OCI-LY3 (cell line): ENCODE measurements around the gene NBPF20.
"Not testable (repeated sequence)": the region's sequence is repeated elsewhere in the genome, so short reads cannot be mapped to it uniquely, and the experiment has no call there.

Experiments
- H2AFZ ChIP-seq: fragments of 200-600, 300-600 bp; shearing (Covaris generic); 2 replicates; pipeline ENCODE4 v1.6.0; 2014; ENCODE audit warnings: antibody characterized with exemption, low read depth, low read length
- H3K27ac ChIP-seq: fragments of 200-600, 300-600 bp; sonication (generic); 2 replicates; pipeline ENCODE4 v1.5.1; 2014; ENCODE audit warnings: mild to moderate bottlenecking, low read length, moderate library complexity, mixed read lengths
- H3K27me3 ChIP-seq: fragments of 200-600, 300-600 bp; sonication (generic); 2 replicates; pipeline ENCODE4 v1.6.1; 2014; ENCODE audit warnings: low read depth, low read length, mixed read lengths
- H3K36me3 ChIP-seq: fragments of 200-600, 300-600 bp; sonication (generic); replicated peaks from 2 replicates; pipeline ENCODE3; 2014; ENCODE audit warnings: low read depth, low read length, mixed read lengths
- H3K4me1 ChIP-seq: fragments of 300-600, 200-600 bp; sonication (generic); 2 replicates; pipeline ENCODE4 v1.6.1; 2014; ENCODE audit warnings: low read length, mixed read lengths
- H3K4me2 ChIP-seq: fragments of 200-600, 300-600 bp; sonication (generic); 2 replicates; pipeline ENCODE4 v1.6.1; 2014; ENCODE audit warnings: low read length, mixed read lengths
- H3K4me3 ChIP-seq: fragments of 300-600, 200-600 bp; sonication (generic); 2 replicates; pipeline ENCODE4 v1.5.1; 2014; ENCODE audit warnings: antibody characterized with exemption, mild to moderate bottlenecking, low read length, moderate library complexity
- H3K79me2 ChIP-seq: fragments of 300-600, 200-600 bp; shearing (Covaris generic); 2 replicates; pipeline ENCODE4 v1.6.1; 2014; ENCODE audit warnings: mild to moderate bottlenecking, low read length, mixed read lengths
- H3K9ac ChIP-seq: fragments of 300-600, 200-600 bp; shearing (Covaris generic); 2 replicates; pipeline ENCODE4 v1.6.0; 2014; ENCODE audit warnings: mild to moderate bottlenecking, low read length, moderate library complexity
- H3K9me3 ChIP-seq: fragments of 200-600, 300-600 bp; shearing (Covaris generic); 2 replicates; pipeline ENCODE4 v1.6.1; 2014; ENCODE audit warnings: low read length, mixed read lengths; ENCODE audit not compliant: insufficient read depth
- H4K20me1 ChIP-seq: fragments of 200-600, 300-600 bp; sonication (generic); 2 replicates; pipeline ENCODE4 v1.6.1; 2016; ENCODE audit warnings: low read length, mixed read lengths; ENCODE audit not compliant: insufficient read depth

Gene NBPF20

DNA sequence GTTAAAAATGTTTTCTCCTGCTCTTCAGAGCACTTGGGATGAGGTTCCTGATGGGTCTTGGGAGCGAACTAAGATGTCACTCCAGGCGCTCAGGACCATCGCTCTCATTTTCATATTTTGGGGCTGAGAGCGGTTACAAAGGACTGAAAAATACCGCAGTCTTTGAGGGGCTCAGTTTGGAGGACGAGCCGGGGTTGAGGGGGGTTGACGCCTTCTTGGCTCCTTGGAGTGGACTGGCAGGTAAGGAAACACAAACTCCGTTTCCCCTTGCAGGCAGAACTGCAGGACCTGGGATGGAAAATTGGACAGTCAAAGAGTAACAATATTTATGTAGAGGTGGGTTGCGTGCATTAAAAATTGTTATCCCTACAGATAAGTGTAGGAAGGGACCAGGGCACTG is 35.3 kb upstream of the NBPF20 start:
- H3K36me3 ChIP-seq, H3K4me2 ChIP-seq, H3K27me3 ChIP-seq, H3K4me3 ChIP-seq, H3K79me2 ChIP-seq, H3K9ac ChIP-seq, H3K4me1 ChIP-seq, H3K9me3 ChIP-seq, H2AFZ ChIP-seq, H4K20me1 ChIP-seq, H3K27ac ChIP-seq: not testable (repeated sequence)

DNA sequence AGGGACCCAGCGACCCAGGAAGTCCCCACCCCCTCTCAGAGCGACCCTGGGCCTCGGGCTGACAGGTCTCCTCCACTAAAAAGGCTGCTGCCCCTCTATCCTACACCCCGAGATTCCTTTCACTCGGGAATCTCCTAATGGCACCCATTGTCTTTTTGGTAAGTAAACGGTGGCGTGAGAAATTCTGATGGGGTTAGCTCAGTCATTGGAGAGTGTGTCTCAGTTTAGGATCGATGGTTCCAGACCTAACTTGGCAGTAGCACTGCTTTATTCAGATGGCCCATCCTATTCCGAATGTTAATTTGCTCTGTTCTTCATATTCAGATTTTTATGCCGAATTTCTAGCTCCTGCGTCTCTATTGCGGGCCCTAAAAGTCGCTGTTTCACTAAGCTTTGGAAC is 34.6 kb upstream of the NBPF20 start:
- not testable (repeated sequence) for H3K9me3 ChIP-seq, H3K4me1 ChIP-seq, H3K4me3 ChIP-seq, H3K4me2 ChIP-seq, H3K27ac ChIP-seq, H3K79me2 ChIP-seq, H3K27me3 ChIP-seq, H3K9ac ChIP-seq, H2AFZ ChIP-seq, H4K20me1 ChIP-seq, H3K36me3 ChIP-seq

DNA sequence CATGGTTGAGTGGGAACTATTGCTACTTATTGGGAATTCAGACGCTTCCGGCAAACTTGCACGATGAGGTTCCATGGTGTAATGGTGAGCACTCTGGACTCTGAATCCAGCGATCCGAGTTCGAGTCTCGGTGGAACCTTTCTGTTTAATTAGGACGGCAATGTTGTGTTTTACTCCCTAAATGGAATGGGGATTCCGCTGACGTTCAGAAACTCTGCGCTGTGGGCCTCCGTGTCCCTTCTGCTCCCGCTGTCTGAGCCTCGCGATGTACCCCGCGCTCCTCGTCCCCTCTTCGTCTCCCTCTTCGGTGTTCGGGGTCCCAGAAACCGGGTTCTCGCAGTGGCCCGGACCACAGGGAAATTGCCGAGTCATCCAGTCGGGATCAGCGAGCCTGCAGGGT is 34.2 kb upstream of the NBPF20 start:
- not testable (repeated sequence) for H2AFZ ChIP-seq, H4K20me1 ChIP-seq, H3K9ac ChIP-seq, H3K9me3 ChIP-seq, H3K4me2 ChIP-seq, H3K36me3 ChIP-seq, H3K4me1 ChIP-seq, H3K27me3 ChIP-seq, H3K79me2 ChIP-seq, H3K4me3 ChIP-seq, H3K27ac ChIP-seq

DNA sequence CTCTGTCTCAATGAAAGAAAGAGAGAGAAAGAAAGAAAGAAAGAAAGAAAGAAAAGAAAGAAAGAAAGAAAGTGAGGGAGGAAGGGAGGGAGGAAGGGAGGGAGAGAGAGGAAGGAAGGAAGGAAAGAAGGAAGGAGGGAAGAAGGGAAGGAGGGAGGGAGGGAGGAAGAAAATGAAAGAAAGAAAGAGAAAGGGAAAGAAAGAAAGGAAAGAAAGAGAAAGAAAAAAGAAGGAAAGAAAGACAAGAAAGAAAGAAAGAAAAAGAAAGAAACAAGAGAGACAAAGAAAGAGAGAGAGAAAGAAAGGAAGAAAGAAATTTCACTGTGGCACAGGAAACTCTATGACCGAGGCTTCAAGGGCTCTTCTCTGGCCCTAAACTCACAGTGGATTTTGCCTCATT is 33.7 kb upstream of the NBPF20 start:
- not testable (repeated sequence) for H4K20me1 ChIP-seq, H3K9me3 ChIP-seq, H3K4me3 ChIP-seq, H3K4me1 ChIP-seq, H3K79me2 ChIP-seq, H3K36me3 ChIP-seq, H3K9ac ChIP-seq, H3K27me3 ChIP-seq, H3K4me2 ChIP-seq, H2AFZ ChIP-seq, H3K27ac ChIP-seq

DNA sequence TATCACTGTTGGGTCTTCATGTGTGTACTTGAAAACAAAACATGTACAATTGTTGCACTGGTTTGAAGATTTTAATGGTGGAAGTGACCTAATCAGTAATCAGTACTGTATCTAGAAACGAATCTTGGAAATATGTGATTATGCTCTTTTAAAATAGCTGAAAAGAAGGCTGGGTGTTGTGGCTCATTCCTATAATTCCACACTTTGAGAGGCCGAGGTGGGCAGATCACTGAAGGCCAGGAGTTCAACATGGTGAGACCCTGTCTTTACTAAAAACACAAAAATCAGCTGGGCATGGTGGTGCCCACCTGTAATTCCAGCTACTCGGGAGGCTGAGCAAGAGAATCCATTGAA is 29.4 kb upstream of the NBPF20 start:
- H2AFZ ChIP-seq, H3K4me3 ChIP-seq, H3K4me2 ChIP-seq, H3K27me3 ChIP-seq, H3K79me2 ChIP-seq, H3K9me3 ChIP-seq, H4K20me1 ChIP-seq, H3K36me3 ChIP-seq, H3K4me1 ChIP-seq, H3K9ac ChIP-seq, H3K27ac ChIP-seq: not testable (repeated sequence)

DNA sequence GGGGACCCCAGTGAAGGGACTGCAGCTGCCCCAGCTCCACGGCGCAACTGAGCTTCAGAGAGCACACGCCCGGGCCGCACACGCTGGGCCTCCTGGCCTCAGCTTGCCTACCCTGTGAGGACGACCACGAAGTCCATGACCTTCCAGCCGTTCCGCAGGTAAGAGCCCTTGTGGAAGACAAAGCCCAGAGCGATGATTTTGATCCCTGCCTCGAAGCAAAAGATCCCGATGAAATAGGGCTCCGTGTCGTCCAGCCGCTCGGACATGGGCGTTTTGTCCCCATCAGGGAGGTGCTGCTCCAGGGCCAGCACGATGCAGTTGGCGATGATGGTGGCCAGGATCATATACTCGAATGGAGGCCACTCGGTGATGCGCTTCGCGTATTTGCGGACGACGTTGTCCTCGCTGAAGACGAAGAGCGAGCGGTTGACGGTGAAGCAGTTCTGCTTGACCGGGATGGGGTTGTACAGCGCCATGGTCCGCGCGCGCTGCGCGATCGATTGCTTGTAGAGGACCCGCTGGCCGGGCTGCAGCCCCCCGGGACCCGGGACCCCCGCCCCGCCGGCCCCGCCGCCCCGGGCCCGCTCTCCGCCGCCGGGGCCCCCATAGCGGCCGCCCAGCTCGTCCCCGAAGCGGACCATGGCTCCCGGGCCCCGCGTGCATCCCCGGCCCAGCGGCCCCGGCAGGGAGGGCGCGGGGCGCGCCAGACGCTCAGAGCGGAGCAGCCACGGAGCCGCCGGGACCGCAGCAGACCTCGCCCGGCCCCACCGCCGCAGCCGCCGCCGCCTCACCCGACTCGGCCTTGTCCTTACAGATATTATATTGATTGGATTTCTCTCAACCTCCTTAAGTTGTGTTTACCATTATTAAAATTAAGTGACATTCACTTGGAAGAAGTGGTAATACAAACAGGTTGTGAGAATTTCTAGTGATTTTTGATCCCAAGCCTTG is 28.7 kb upstream of the NBPF20 start:
- H3K27me3 ChIP-seq, H3K4me2 ChIP-seq: not testable (repeated sequence)

DNA sequence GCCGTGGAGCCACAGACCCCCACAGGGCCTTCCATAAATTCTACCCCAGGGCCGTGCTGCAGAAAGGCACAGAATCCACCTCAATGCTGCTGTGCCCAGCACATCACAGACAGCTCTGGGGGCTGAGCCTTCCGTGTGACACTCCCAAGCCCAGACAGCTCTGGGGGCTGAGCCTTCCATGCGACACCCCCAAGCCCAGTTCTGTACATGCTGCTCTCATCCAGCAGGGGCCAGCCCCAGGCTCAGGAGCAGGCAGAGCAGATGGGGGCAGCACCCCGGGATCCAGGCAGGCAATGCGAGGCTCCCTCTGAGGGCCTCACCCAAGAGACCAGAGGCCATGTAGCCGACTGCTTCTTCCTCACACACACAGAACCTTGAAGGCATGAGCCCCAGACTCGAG is 27.1 kb upstream of the NBPF20 start:
- H3K36me3 ChIP-seq, H3K27ac ChIP-seq, H3K4me3 ChIP-seq, H3K27me3 ChIP-seq, H3K4me1 ChIP-seq, H2AFZ ChIP-seq, H3K79me2 ChIP-seq, H3K4me2 ChIP-seq, H4K20me1 ChIP-seq, H3K9me3 ChIP-seq, H3K9ac ChIP-seq: not testable (repeated sequence)

More for the DNA sequence above, 28.7 kb upstream of the NBPF20 start:
- not testable (repeated sequence) for H3K4me3 ChIP-seq, H3K4me1 ChIP-seq, H3K79me2 ChIP-seq, H4K20me1 ChIP-seq, H3K36me3 ChIP-seq, H3K9me3 ChIP-seq, H2AFZ ChIP-seq, H3K9ac ChIP-seq, H3K27ac ChIP-seq

DNA sequence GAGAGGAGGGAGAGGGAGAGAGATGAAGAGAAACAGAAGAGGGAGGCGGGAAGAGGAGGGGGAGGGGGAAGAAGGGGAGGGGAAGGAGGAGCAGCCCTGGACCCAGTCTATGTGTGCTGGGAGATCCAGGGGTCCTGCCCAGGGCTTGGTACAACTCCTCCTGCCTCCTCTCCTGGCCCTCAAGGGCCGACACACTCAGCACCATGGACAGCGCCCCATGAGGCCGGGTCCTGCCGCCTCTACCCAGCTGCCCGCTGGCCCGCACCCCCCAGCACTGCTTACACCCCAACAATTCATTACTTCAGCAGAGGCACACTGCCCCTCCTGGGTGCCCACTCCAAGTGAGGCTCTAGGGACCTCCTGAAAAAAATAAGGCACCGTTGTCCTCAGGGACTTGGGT is 26.5 kb upstream of the NBPF20 start:
- H3K9me3 ChIP-seq, H3K79me2 ChIP-seq, H3K4me2 ChIP-seq, H3K27me3 ChIP-seq, H3K4me3 ChIP-seq, H3K27ac ChIP-seq, H3K9ac ChIP-seq, H3K4me1 ChIP-seq, H2AFZ ChIP-seq, H4K20me1 ChIP-seq, H3K36me3 ChIP-seq: not testable (repeated sequence)

DNA sequence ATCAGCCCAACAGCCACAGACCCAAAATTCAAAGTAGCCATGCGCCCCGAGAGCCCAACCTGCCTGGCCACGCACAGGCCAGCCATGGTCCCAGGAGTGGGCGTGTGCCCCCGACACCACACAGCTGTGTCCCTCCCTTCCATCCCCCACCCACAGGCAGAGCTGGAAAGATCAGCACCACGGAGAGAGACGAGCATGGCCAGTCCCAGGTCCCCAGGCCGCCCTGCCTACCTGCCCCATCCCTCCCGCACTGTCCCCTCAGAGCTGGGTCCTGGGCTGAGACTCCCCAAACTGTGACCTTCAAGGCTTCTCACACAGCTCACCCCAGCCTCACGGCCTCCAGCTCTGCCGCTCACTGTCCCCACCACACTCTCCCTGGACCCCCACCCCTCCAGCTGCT is 19.8 kb upstream of the NBPF20 start:
- H2AFZ ChIP-seq, H3K9me3 ChIP-seq, H3K27ac ChIP-seq, H3K27me3 ChIP-seq, H3K79me2 ChIP-seq, H3K36me3 ChIP-seq, H4K20me1 ChIP-seq, H3K4me2 ChIP-seq, H3K4me1 ChIP-seq, H3K4me3 ChIP-seq, H3K9ac ChIP-seq: not testable (repeated sequence)

DNA sequence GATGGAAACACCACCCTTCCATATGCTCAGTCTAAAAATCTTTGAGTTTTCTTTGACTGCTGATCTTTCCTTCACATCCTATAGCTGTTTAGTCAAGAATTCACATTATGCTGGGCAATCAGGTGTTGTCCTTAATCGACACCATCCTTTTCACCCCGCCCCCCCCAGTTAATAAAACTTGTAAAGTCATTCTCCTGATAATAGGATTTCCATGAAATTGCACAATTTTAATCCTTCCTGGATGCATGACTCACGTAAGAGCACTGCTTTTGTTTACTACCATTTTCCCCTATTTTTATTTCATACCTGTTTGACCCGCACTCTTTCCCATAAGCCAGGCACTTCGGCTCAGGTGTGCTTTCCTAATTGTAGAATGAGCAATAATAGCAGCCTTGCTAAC is 16.9 kb upstream of the NBPF20 start:
- not testable (repeated sequence) for H3K9me3 ChIP-seq, H3K9ac ChIP-seq, H3K36me3 ChIP-seq, H4K20me1 ChIP-seq, H3K4me3 ChIP-seq, H2AFZ ChIP-seq, H3K27ac ChIP-seq, H3K4me2 ChIP-seq, H3K79me2 ChIP-seq, H3K27me3 ChIP-seq, H3K4me1 ChIP-seq
